H1 (cell line): ENCODE measurements around the gene SPATA13. TPM values are rescaled to one million over a fixed set of nuclear protein-coding genes. Genes with fewer than 3 reads are reported as not detected.

Experiments
- ATF3 ChIP-seq: IDR thresholded peaks from 2 replicates; pipeline ENCODE4 v1.6.1; 2011; ENCODE audit warnings: low read depth, mild to moderate bottlenecking, low read length; ENCODE audit not compliant: insufficient read depth
- CBX5 ChIP-seq: fragments of 300-800, 300-1000 bp; sonication (generic); IDR thresholded peaks from 2 replicates; pipeline ENCODE4 v1.7.1; 2016; ENCODE audit warnings: antibody characterized with exemption, low read length, low read depth
- CREB1 ChIP-seq: IDR thresholded peaks from 2 replicates; pipeline ENCODE4 v1.6.1; 2012; ENCODE audit warnings: inconsistent platforms
- USF2 ChIP-seq: IDR thresholded peaks from 2 replicates; pipeline ENCODE4 v1.6.1; 2011; ENCODE audit warnings: low read length, improper control_type of control experiment
- polyA plus RNA-seq, 7 experiments: library from polyadenylated mRNA; depleted of rRNA in 3 of 7; stranded (reverse) in 5 of 7; unstranded in 2 of 7; fragments of >200 nt in 5 of 7; fragments of 200-250 nt in 2 of 7; gene quantifications; 1 replicate in 5 of 7; 2 replicates in 1 of 7; 4 replicates in 1 of 7; pipeline versions ENCODE4 v1.2.1 to v1.2.3, GENCODE V29; 2011 to 2013; ENCODE audit warnings: missing spikeins in 2 of 7, mixed read lengths in 2 of 7
- total RNA-seq: library from RNA; stranded (reverse); fragmentation: NEBNext Ultra II Directional; extraction: Animal tissue kit (Norgen Biotek cat#: 25700); gene quantifications from 2 replicates; pipeline ENCODE4 v1.2.1, GENCODE V29; 2021

The SPATA13 gene
- total and polyA plus RNA-seq, 2 of the 8 experiments (the other 6 are each of a cell fraction or from before 2014, with no cell fraction given) = 12.6 to 30.9 TPM

GRCh38 chr13:24223341-24224231 lies 63.1 kb downstream of the SPATA13 start (continued):
- TF ChIP-seq USF2 (no peak), CBX5 (no peak), ATF3 (no peak), CREB1 (no peak)
- TF ChIP-seq, all 59 proteins: peak for 0
